GM12892 (cell line): ENCODE results near the gene PRSS53.

Experiments
- POLR2A ChIP-seq: IDR thresholded peaks from 2 replicates; pipeline ENCODE4 v1.6.1; 2011; ENCODE audit warnings: low read depth, low read length, control low read depth
- POLR2AphosphoS5 ChIP-seq: IDR thresholded peaks from 2 replicates; pipeline ENCODE4 v1.6.1; 2011; ENCODE audit warnings: low read depth, low read length, control low read depth
- TAF1 ChIP-seq: IDR thresholded peaks from 2 replicates; pipeline ENCODE4 v1.6.1; 2011; ENCODE audit warnings: low read depth, mild to moderate bottlenecking, control low read depth, low read length, borderline replicate concordance

DNA sequence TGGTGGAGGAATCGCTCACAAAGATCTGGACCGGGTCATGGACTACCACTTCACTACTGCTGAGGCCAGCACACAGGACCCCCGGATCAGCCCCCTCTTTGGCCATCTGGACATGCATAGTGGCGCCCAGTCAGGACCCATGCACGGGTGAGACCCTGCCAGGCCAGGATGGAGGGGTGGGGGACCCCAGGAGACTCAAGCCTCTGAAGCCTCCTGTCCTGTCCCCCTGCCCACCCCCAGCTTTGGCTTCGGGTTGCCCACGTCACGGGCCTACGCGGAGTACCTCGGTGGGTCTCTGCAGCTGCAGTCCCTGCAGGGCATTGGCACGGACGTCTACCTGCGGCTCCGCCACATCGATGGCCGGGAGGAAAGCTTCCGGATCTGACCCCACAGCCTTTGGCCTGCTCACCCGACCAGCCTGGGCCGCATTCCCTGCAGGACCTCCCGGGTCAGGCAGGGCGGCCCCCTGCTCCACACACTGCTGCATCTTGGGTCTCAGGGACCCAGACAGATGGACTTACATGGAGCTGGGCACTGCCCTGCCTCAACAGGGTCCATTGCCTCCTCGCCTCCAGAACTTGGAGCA, 23.2 kb upstream of the PRSS53 start:
- no peak for TF ChIP-seq TAF1
- TF ChIP-seq POLR2A: no peak
- TF ChIP-seq POLR2AphosphoS5: no peak
